ENCODE results near the gene TSN.
A peak's percentile ranks its signal among the peaks of the same experiment; 100 is the strongest.
"Not testable (repeated sequence)": the region's sequence is repeated elsewhere in the genome, so short reads cannot be mapped to it uniquely, and the experiment has no call there.

Gene TSN

GRCh38 chr2:121755237-121756111 is at the start of gene TSN:
TSN (plus strand) TSS chr2:121755651; CDS start chr2:121755780, 129 bp downstream.
- DNase-seq (ENCODE audit: low read depth, low spot score): peak; percentile 85
- H3K27ac ChIP-seq: peak within 1 kb of the TSS; percentile 80

DNA sequence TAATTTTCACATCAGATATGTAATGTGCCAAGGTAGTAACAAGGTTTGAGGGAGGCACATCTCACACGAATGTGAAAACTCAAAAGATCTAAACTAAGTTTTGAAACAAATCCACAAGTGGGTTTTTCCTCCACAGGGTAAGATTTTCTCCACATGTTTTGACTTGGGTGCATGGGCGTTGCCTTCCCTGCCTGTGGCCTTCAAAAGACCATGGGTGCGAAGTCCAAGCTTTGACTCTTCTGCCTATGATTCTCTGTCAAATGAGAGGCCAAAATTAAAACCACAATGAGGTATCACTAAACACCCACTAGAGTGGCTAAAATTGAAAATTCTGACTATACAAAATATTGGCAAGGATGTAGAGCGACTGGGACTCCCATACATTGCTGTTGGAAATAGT is 49.5 kb upstream of the TSN start:
- no peak for DNase-seq (ENCODE audit: low read depth, low spot score)
- no peak overlapping the region for H3K27ac ChIP-seq

GRCh38 chr2:121707344-121707919 is 48.0 kb upstream of the TSN start:
- DNase-seq (ENCODE audit: low read depth, low spot score): no peak
- peak overlapping the region; percentile 45 for H3K27ac ChIP-seq

- no peak for DNase-seq (ENCODE audit: low read depth, low spot score)
- peak overlapping the region; percentile 45 for H3K27ac ChIP-seq
These were observed 47.5 kb upstream of the TSN start for GRCh38 chr2:121707920-121708361.

- no peak for DNase-seq (ENCODE audit: low read depth, low spot score)
- peak overlapping the region; percentile 46 for H3K27ac ChIP-seq
These were observed 45.5 kb upstream of the TSN start for GRCh38 chr2:121709776-121710469.

- no peak for DNase-seq (ENCODE audit: low read depth, low spot score)
- H3K27ac ChIP-seq: peak overlapping the region; percentile 46
These were observed 44.8 kb upstream of the TSN start for GRCh38 chr2:121710470-121711170.

DNA sequence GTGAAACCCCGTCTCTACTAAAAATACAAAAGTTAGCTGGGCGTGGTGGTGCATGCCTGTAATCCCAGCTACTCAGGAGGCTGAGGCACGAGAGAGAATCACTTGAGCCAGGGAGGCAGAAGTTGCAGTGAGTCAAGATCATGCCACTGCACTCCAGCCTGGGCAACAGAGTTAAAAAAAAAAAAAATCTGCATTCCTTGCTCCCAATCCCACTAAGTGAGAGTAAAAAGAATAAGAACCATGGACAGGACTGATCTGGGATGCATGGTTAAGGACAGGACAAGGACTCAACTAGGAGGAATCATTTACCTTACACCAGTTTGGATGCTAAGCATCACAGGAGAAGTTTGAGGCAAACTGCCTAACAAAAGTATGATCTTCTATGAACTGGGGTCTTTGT is 44.0 kb upstream of the TSN start:
- not testable (repeated sequence) for DNase-seq (ENCODE audit: low read depth, low spot score); H3K27ac ChIP-seq

DNA sequence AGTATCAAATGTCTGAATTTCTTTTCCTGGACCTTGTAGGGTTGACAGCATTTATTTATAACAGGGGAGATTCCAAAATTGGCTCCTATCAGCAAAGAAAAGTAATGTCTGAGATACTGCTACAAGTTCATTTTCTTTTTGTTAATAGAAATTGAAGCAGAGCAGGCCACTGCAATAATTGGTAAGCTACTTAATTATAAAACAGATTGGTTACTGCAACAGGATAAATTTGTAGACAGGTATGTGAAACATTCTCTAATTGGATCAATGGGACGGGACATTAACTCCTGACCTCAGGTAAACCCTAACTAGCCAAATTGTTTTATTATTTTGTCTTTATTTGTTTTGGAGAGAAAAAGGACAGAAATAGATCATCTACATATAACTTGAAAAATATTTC is 39.3 kb upstream of the TSN start:
- H3K27ac ChIP-seq: no peak overlapping the region
- no peak for DNase-seq (ENCODE audit: low read depth, low spot score)

- no peak for DNase-seq (ENCODE audit: low read depth, low spot score)
- no peak overlapping the region for H3K27ac ChIP-seq
These were observed 37.9 kb upstream of the TSN start for GRCh38 chr2:121717529-121717928.

DNA sequence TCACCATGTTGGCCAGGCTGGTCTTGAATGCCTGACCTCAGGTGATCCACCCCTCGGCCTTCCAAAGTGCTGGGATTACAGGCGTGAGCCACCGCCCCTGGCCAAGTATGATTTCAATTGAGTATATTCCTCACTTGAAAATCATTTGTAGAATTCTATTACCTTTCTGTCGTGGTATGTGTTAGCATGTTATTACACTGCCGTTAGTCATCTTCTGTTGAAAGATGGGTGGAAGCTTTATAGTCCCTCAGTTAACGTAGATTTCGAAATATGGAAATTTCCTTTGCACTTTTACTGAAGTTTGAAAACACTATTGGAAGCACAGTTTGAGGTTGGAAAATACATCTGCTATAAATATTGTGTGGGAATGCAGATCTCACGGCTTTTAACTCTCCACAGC is 33.5 kb upstream of the TSN start:
- DNase-seq (ENCODE audit: low read depth, low spot score): no peak
- H3K27ac ChIP-seq: peak overlapping the region; percentile 84

DNA sequence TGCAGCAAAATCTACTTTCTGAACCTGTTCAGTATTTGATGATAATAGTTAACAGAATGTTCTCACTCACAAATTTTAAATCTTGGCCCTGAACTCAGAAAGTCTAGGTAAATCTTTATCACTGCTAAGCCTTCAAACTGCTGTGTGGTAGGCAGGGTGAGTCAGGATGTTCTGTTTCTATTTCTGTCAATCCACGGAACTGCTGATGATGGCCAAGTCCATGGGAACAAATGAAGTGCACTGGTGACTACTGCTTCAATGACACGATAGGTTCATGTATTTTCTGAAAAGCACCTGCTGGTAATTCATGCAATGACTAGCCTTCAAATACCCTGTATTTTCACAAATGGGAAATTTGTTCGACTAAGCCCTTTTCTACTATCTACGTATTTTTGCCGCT is 33.0 kb upstream of the TSN start:
- peak overlapping the region; percentile 84 for H3K27ac ChIP-seq
- DNase-seq (ENCODE audit: low read depth, low spot score): peak; percentile 68

DNA sequence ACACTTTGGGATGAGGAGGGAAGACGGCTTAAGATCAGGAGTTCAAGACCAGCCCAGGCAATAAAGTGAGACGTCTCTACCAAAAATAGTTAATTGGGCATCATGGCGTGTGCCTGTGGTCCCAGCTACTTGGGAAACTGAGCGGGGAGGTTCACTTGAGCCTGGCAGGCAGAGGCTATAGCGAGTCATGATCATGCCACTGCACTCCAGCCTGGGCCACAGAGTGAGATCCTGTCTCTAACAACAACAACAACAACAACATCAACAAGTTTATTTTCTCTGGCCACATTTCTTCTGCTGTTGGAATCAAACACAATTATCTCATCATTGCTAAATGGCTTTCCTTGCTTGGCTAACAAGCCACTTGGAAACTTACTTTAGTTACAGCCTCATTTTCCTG is 32.1 kb upstream of the TSN start:
- peak overlapping the region; percentile 84 for H3K27ac ChIP-seq
- no peak for DNase-seq (ENCODE audit: low read depth, low spot score)

- DNase-seq (ENCODE audit: low read depth, low spot score): no peak
- H3K27ac ChIP-seq: no peak overlapping the region
These were observed 28.1 kb upstream of the TSN start for GRCh38 chr2:121727332-121727731.

- H3K27ac ChIP-seq: no peak overlapping the region
- DNase-seq (ENCODE audit: low read depth, low spot score): no peak
These were observed 27.5 kb upstream of the TSN start for GRCh38 chr2:121727950-121728349.

DNA sequence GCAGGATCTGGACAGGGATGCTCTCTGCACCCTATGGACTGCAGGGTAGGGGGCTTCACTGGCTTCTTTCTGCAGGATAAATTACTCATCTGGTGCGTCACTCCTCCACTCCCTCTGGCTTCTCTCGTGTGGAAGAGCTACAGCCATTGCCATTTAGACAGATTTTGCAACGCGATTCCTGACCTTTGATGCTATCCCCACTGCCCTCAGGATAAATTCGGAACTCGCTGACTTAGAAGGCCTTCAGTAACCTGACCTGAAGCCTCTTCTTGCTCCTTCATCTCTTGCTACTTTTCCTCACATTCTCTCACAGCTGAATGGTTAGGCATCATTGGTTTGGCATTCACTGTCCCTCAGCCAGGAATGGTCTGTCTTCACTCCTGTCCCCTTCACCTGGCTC is 24.1 kb upstream of the TSN start:
- DNase-seq (ENCODE audit: low read depth, low spot score): no peak
- no peak overlapping the region for H3K27ac ChIP-seq

- DNase-seq (ENCODE audit: low read depth, low spot score); H3K27ac ChIP-seq: not testable (repeated sequence)
These were observed 20.9 kb upstream of the TSN start for GRCh38 chr2:121734544-121734943.

GRCh38 chr2:121735518-121736074 is 19.9 kb upstream of the TSN start:
- H3K27ac ChIP-seq: peak overlapping the region; percentile 68
- DNase-seq (ENCODE audit: low read depth, low spot score): no peak

DNA sequence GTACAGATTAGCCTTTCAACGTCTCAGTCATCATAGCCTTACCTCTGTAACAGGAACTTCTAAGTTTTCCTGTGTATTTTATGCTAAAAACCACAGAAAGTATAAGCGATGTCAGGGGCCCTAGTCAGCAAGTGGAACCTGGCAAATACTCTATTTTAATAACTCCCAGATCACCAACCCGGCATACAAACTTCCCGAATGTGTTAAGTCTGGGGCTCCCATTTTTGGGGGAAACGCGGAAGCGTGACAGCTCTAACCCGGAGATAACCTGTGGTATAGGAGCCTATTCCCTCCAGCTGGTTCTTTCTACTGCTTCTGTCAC is 19.4 kb upstream of the TSN start:
- DNase-seq (ENCODE audit: low read depth, low spot score): no peak
- H3K27ac ChIP-seq: peak overlapping the region; percentile 68

DNA sequence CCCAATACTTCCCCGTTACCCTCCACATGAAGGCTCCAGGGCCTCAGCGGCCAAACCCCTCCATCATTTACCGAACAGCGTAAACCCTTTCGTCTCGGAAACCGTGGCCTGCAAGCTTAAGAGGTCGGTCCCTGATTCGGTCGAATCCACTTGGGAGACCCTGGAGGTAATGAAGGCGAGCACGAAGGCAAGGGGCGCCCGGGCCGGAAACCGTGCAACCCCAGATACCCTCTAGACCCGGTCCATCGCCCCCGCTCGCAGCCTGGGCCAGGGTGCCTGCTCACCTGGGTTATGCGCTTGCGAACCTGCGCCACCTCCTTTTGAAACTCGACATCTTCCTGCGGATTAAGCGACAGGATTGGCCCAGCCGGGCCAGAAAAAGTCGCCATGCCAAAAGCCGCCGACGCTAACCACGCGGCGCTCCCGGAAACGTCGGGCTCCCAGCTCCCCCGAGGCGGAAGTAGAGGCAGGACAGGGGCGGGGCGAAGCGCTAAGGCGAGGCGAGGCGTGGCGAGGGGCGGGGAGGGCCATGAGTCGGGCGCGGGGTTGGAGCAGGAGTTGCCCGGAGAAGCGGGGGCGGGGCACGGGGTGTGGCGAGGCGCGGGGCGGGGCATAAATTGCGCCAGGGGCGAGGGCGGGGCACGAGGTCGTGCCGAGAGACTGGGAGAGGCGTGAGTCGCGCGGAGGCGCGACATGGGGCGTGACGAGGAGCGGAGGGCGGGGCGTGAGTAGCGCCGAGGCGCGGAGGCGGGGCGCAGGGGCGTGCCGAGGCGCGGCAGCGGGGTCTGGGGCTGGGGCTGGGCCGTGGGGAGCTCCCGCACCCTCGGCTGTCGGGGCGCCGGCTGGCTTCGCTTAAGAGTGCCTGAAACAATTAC is 18.8 kb upstream of the TSN start, which contains the start of gene NIFK:
Gene NIFK (minus strand): TSS at position 414 of the 875 bp plus-strand sequence. CDS start 25 bp downstream, at position 389.
- peak; percentile 80 for DNase-seq (ENCODE audit: low read depth, low spot score)

More for the DNA sequence above, 18.8 kb upstream of the TSN start, which contains the start of gene NIFK:
- H3K27ac ChIP-seq: peak within 1 kb of the TSS; percentile 68

Measured in epithelial cell of prostate (primary cell).